Measurements from ENCODE around the gene FAM184A.

GRCh38 chr6:119030759-119031158 is 47.7 kb downstream of the FAM184A start:
- no peak for TF ChIP-seq CTCF (IDR thresholded peaks at IDR 0.05)
- TF ChIP-seq POLR2A (IDR thresholded peaks at IDR 0.05): no peak
